Neural progenitor cell (in vitro differentiated cells): ENCODE results near the gene AQP1.

Experiments
- CTCF ChIP-seq: fragments of 200-600 bp; sonication (generic); IDR thresholded peaks from 2 replicates; pipeline ENCODE4 v1.5.1; 2017; ENCODE audit warnings: antibody characterized with exemption, mild to moderate bottlenecking
- EZH2 ChIP-seq: fragments of 200-600 bp; sonication (generic); IDR thresholded peaks from 2 replicates; pipeline ENCODE4 v1.6.1; 2017; ENCODE audit warnings: antibody characterized with exemption, mild to moderate bottlenecking, moderate library complexity
- EZH2phosphoT487 ChIP-seq: fragments of 200-600 bp; sonication (generic); IDR thresholded peaks from 2 replicates; pipeline ENCODE4 v1.6.1; 2017; ENCODE audit warnings: antibody characterized with exemption

- TF ChIP-seq EZH2phosphoT487 (no peak), CTCF (no peak), EZH2 (no peak)
Observed at GRCh38 chr7:30877993-30878392, 33.7 kb upstream of the AQP1 start.
